Aorta (tissue), 5 donors: ENCODE data around the gene TSLP. TPM values are rescaled to one million over a fixed set of nuclear protein-coding genes. Genes with fewer than 3 reads are reported as not detected.

Experiments used
- ATAC-seq: fragments of 200-7000 bp; cut with Tn5 transposase; one replicate; pipeline ENCODE4 v1.9.1; 2022; ENCODE audit warnings: moderate library complexity; ENCODE audit not compliant: low FRiP score
- DNase-seq, 2 donors: peaks; one replicate each; pipeline ENCODE4 v3.0.0-alpha.2; 2020
- H3K27ac ChIP-seq, 2 donors: one replicate each; pipeline ENCODE4 v1.5.1; 2013; ENCODE audit warnings: low read length in 2 of 2, mild to moderate bottlenecking in 2 of 2, moderate library complexity in 2 of 2, control low read depth in 1 of 2, inconsistent platforms in 1 of 2, low read depth in 1 of 2
- H3K27me3 ChIP-seq, 2 donors: one replicate each; pipeline ENCODE4 v1.6.1; 2013; ENCODE audit warnings: control low read depth in 1 of 2, low read length in 1 of 2, mild to moderate bottlenecking in 1 of 2, moderate library complexity in 1 of 2; ENCODE audit not compliant: insufficient read depth in 2 of 2, control insufficient read depth in 1 of 2
- H3K36me3 ChIP-seq, 2 donors: one replicate each; pipeline ENCODE4 v1.6.1; 2013; ENCODE audit warnings: control low read depth in 1 of 2, low read length in 1 of 2, mild to moderate bottlenecking in 1 of 2; ENCODE audit not compliant: insufficient read depth in 2 of 2, control insufficient read depth in 1 of 2
- H3K4me1 ChIP-seq, 2 donors: one replicate each; pipeline ENCODE4 v1.6.1; 2013; ENCODE audit warnings: low read length in 2 of 2, control low read depth in 1 of 2, mild to moderate bottlenecking in 1 of 2, moderate library complexity in 1 of 2; ENCODE audit not compliant: insufficient read depth in 2 of 2, control insufficient read depth in 1 of 2
- H3K4me3 ChIP-seq, 2 donors: one replicate each; pipeline ENCODE4 v1.5.1; 2013; ENCODE audit warnings: low read length in 2 of 2, control low read depth in 1 of 2, mild to moderate bottlenecking in 1 of 2
- H3K9me3 ChIP-seq: one replicate; pipeline ENCODE4 v1.6.1; 2013; ENCODE audit warnings: mild to moderate bottlenecking, low read length; ENCODE audit not compliant: control insufficient read depth
- WGBS, 2 donors: extraction: QIAGEN DNeasy Blood & Tissue Kit; methylation state at CpG; one replicate each; pipeline ENCODE4 v1.1.7; 2013; 5-methylcytosine and 5-hydroxymethylcytosine counted together
- intact Hi-C, 2 donors: fragments of 100-400 bp; cut with DNase I; formaldehyde crosslinking; loops; one replicate each; pipeline versions ENCODE4 v1.14.2 to v1.15.0; 2022
- polyA plus RNA-seq, 2 donors: library from polyadenylated mRNA; stranded (reverse); fragments of 200-250 nt; gene quantifications; one replicate each; pipeline ENCODE4 v1.2.3, GENCODE V29; 2013
- total RNA-seq, 2 donors: library from RNA; stranded (reverse); fragmentation: NEBNext Ultra II Directional; extraction: Animal tissue kit (Norgen Biotek cat#: 25700); gene quantifications; one replicate each; pipeline ENCODE4 v1.2.1, GENCODE V29; 2021
- donor health status: healthy with polysubstance abuse.
- donor health status: Bipolar disorder and iron deficiency.
- donor health status: DM: no; HTN: no; CAD: no.
- donor health status: DM: no; HTN: no; CAD: no.
- donor health status: DM: yes; HTN: yes; CAD: no.

Gene TSLP
- total and polyA plus RNA-seq, 4 donors, result 1.5 to 2.5 (median 2.2) TPM

GRCh38 chr5:111122398-111122797 lies 50.9 kb downstream of the TSLP start:
- no peaks in the 10 kb centered on the region for H3K27me3 ChIP-seq
- H3K9me3 ChIP-seq, result no peaks in the 10 kb centered on the region
- ATAC-seq (no peak), DNase-seq (no peak)
- no peaks in the 10 kb centered on the region for H3K4me1 ChIP-seq
- H3K4me3 ChIP-seq, result no peak overlapping the region
- 70 to 96% methylated on average over 2 of the region's 2 CpGs for WGBS, 2 donors
- intact Hi-C loops, result no loop called here
- H3K36me3 ChIP-seq, result peaks cover 3 to 11% of the 10 kb centered on the region in 2 donors
- no peak overlapping the region for H3K27ac ChIP-seq

- no peak for DNase-seq
- no peak for ATAC-seq
- intact Hi-C loops, result no loop called here
- 89 to 91% methylated on average over 1 of the region's 1 CpG for WGBS, 2 donors
- Histone ChIP-seq H3K9me3 (no peaks in the 10 kb centered on the region), H3K4me1 (no peaks in the 10 kb centered on the region), H3K36me3 (peaks cover 5 to 12% of the 10 kb centered on the region in 2 donors), H3K27me3 (no peaks in the 10 kb centered on the region), H3K27ac (no peak overlapping the region), H3K4me3 (no peak overlapping the region)
Measured at GRCh38 chr5:111124793-111125192, 53.3 kb downstream of the TSLP start.

DNA sequence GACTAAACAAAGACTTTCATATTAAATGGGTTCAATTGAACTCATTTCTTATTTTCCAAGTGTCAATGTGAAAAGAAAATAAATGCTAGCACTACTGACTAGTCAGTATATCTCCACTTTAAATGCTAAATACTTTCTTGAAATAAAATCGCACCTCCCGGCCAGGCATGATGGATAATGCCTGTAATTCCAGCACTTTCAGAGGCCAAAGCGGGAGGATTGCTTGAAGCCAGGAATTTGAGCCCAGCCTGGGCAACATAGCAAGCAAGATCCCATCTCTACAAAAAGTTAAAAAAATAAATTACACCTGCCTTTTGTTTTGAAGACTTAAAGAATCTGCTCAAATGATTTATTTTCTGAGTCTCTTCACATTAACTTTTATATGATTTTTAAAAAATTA lies 55.4 kb downstream of the TSLP start:
- Histone ChIP-seq H3K9me3 (no peaks in the 10 kb centered on the region), H3K27ac (no peak overlapping the region), H3K27me3 (no peaks in the 10 kb centered on the region), H3K36me3 (peaks cover 5 to 12% of the 10 kb centered on the region in 2 donors), H3K4me3 (no peak overlapping the region), H3K4me1 (peaks cover 0 to 2% of the 10 kb centered on the region in 2 donors)
- intact Hi-C loops, result no loop called here
- ATAC-seq (no peak), DNase-seq (no peak)
- WGBS, 2 donors, result 84 to 86% methylated on average over 3 of the region's 3 CpGs

Other genes with a start within 250 kb of the TSLP start
- gene WDR36, start 20.6 kb downstream of the TSLP start, total RNA-seq, result 10 to 100 TPM; 16.7 to 26.1 TPM
- gene WDR36, start 20.6 kb downstream of the TSLP start, polyA plus RNA-seq, result 1 to 10 TPM; 3.4 to 5.2 TPM
- under 1 TPM; 0.62 to 0.90 TPM for gene CAMK4, start 152.7 kb downstream of the TSLP start, total RNA-seq
- under 1 TPM in 1 of 2 donors, not detected in 1; 0.08 TPM for gene CAMK4, start 152.7 kb downstream of the TSLP start, polyA plus RNA-seq